Endothelial cell of umbilical vein (primary cell): ENCODE measurements around the gene ZMIZ1. TPM values are rescaled to one million over a fixed set of nuclear protein-coding genes. Genes with fewer than 3 reads are reported as not detected.

Experiments
- BruUV-seq: library from RNA; stranded (reverse); fragments of 400-500 nt; replicated peaks from 2 replicates; lab custom pipeline; 2021; lab: Mats Ljungman, UMichigan
- CTCF ChIA-PET: fragments of 300-600, 350-600 bp; sonication (Branson Sonifier 250); formaldehyde crosslinking; loops from one replicate; lab custom pipeline; 2021; ENCODE audit warnings: antibody characterized with exemption, inconsistent platforms; lab: Charles Lee
- POLR2A ChIA-PET: fragments of 300-600, 350-600 bp; sonication (Branson Sonifier 250); formaldehyde crosslinking; loops from one replicate; lab custom pipeline; 2021; ENCODE audit warnings: antibody characterized with exemption, inconsistent platforms; lab: Charles Lee
- DNase-seq: peaks from one replicate; pipeline ENCODE4 v3.0.0-alpha.2; 2011; ENCODE audit warnings: low read depth, low spot score
- FAIRE-seq: peaks from 2 replicates; lab custom pipeline; 2011; peaks lifted over from hg19 to GRCh38; lab: Jason Lieb, UNC
- H2AFZ ChIP-seq: 2 replicates; pipeline ENCODE4 v1.6.0; 2012; ENCODE audit warnings: low read depth, low read length, control low read depth, inconsistent platforms
- H3K27ac ChIP-seq: 2 replicates; pipeline ENCODE4 v1.5.1; 2011; ENCODE audit warnings: low read depth, mild to moderate bottlenecking, control low read depth, low read length, moderate library complexity; ENCODE audit not compliant: insufficient read depth
- H3K27me3 ChIP-seq, 2 experiments: 2 replicates each; pipeline versions ENCODE4 v1.6.0 to v1.6.1; 2011; ENCODE audit warnings: low read length in 2 of 2, mixed read lengths in 1 of 2; ENCODE audit not compliant: control insufficient read depth in 2 of 2, insufficient read depth in 2 of 2
- H3K36me3 ChIP-seq, 2 experiments: 2 replicates in 1 of 2; 3 replicates in 1 of 2; pipeline ENCODE4 v1.5.1; 2011; ENCODE audit warnings: low read length in 2 of 2, mild to moderate bottlenecking in 1 of 2, moderate library complexity in 1 of 2; ENCODE audit not compliant: control insufficient read depth in 2 of 2, insufficient read depth in 2 of 2; ENCODE audit errors: extremely low read depth in 1 of 2
- H3K4me1 ChIP-seq: 3 replicates; pipeline ENCODE4 v1.5.1; 2011; ENCODE audit warnings: mild to moderate bottlenecking, low read length; ENCODE audit not compliant: control insufficient read depth, insufficient read depth; ENCODE audit errors: extremely low read depth
- H3K4me2 ChIP-seq: 2 replicates; pipeline ENCODE4 v1.6.1; 2011; ENCODE audit warnings: low read length, control low read depth, mixed read lengths; ENCODE audit not compliant: insufficient read depth
- H3K4me3 ChIP-seq, 3 experiments: fragments of 200-600 bp in 1 of 3; sonication (generic), shearing (Covaris generic) in 1 of 3; replicated peaks in 1 of 3; 2 replicates each; pipeline ENCODE4 v1.5.1; 2011 to 2016; ENCODE audit warnings: control low read depth in 3 of 3, low read length in 3 of 3, mild to moderate bottlenecking in 2 of 3, inconsistent platforms in 1 of 3, low read depth in 1 of 3, moderate library complexity in 1 of 3; ENCODE audit not compliant: insufficient read depth in 1 of 3
- H3K79me2 ChIP-seq: 2 replicates; pipeline ENCODE4 v1.6.0; 2012; ENCODE audit warnings: low read length, inconsistent platforms; ENCODE audit not compliant: control insufficient read depth, insufficient read depth
- H3K9ac ChIP-seq: replicated peaks from 2 replicates; pipeline ENCODE3; 2011; ENCODE audit warnings: low read length, control low read depth; ENCODE audit not compliant: insufficient read depth; ENCODE audit errors: extremely low read depth
- H3K9me1 ChIP-seq: replicated peaks from 3 replicates; pipeline ENCODE4 v1.6.0; 2011; ENCODE audit warnings: mild to moderate bottlenecking, low read length; ENCODE audit not compliant: control insufficient read depth, insufficient read depth; ENCODE audit errors: extremely low read depth
- H3K9me3 ChIP-seq: replicated peaks from 2 replicates; pipeline ENCODE4 v1.5.1; 2012; ENCODE audit warnings: low read length, inconsistent platforms; ENCODE audit not compliant: control insufficient read depth, insufficient read depth
- H4K20me1 ChIP-seq: replicated peaks from 2 replicates; pipeline ENCODE3; 2011; ENCODE audit warnings: mild to moderate bottlenecking, low read length; ENCODE audit not compliant: control insufficient read depth, insufficient read depth; ENCODE audit errors: extremely low read depth
- EZH2 ChIP-seq: IDR thresholded peaks from 2 replicates; pipeline ENCODE4 v1.6.1; 2012; ENCODE audit warnings: borderline replicate concordance, low read depth, mild to moderate bottlenecking, moderate library complexity, low read length, inconsistent platforms; ENCODE audit not compliant: severe bottlenecking
- FOS ChIP-seq: IDR thresholded peaks from 2 replicates; pipeline ENCODE4 v1.6.1; 2011; ENCODE audit warnings: mild to moderate bottlenecking, low read length, moderate library complexity, borderline replicate concordance; ENCODE audit not compliant: insufficient read depth
- GATA2 ChIP-seq: IDR thresholded peaks from 2 replicates; pipeline ENCODE4 v1.7.0; 2011; ENCODE audit warnings: low read depth, mild to moderate bottlenecking, moderate library complexity, mixed read lengths, low read length; ENCODE audit not compliant: insufficient read length, insufficient read depth
- JUN ChIP-seq: IDR thresholded peaks from 2 replicates; pipeline ENCODE4 v1.6.1; 2011; ENCODE audit warnings: borderline replicate concordance, low read depth; ENCODE audit not compliant: insufficient read length, insufficient read depth
- MYC ChIP-seq: IDR thresholded peaks from one replicate; pipeline ENCODE4 v1.6.1; 2011; ENCODE audit warnings: mild to moderate bottlenecking, low read depth, low read length
- POLR2A ChIP-seq: IDR thresholded peaks from 2 replicates; pipeline ENCODE4 v1.6.1; 2012; ENCODE audit warnings: low read depth, mild to moderate bottlenecking, control low read depth, low read length
- POLR2AphosphoS5 ChIP-seq: IDR thresholded peaks from 2 replicates; pipeline ENCODE4 v1.6.1; 2012; ENCODE audit warnings: low read depth, mild to moderate bottlenecking, control low read depth, low read length, moderate library complexity; ENCODE audit not compliant: insufficient read depth
- dilution Hi-C: fragments of 300-500 bp; cut with MboI; formaldehyde crosslinking; loops from one replicate; pipeline ENCODE4 v1.15.0; 2019; ENCODE audit warnings: low sequenced_read_pairs; ENCODE audit not compliant: extremely low pct_ligation_motif_present
- intact Hi-C: fragments of 100-400 bp; cut with micrococcal nuclease; formaldehyde crosslinking; loops from one replicate; pipeline ENCODE4 v1.10.0; 2022
- polyA plus RNA-seq, 4 experiments: library from polyadenylated mRNA; depleted of rRNA in 3 of 4; stranded (reverse) in 3 of 4; unstranded in 1 of 4; fragments of >200 nt; gene quantifications; 2 replicates each; pipeline versions ENCODE4 v1.2.1 to v1.2.3, GENCODE V29; 2011 to 2012; ENCODE audit warnings: missing spikeins in 1 of 4
- total RNA-seq: library from RNA; stranded (reverse); gene quantifications from 2 replicates; pipeline ENCODE4 v1.2.3, GENCODE V29; 2021
- TF ChIP-seq, protein P1 (sequence below): IDR thresholded peaks from 2 replicates; pipeline ENCODE4 v1.6.1; 2011; ENCODE audit not compliant: insufficient read depth, insufficient read length
- TF ChIP-seq, protein P2 (sequence below), 2 donors: IDR thresholded peaks; 1 replicate in 1 of 2; 2 replicates in 1 of 2; pipeline ENCODE4 v1.5.1; 2011; ENCODE audit warnings: low read length in 2 of 2, mild to moderate bottlenecking in 2 of 2, moderate library complexity in 2 of 2, control low read depth in 1 of 2, inconsistent platforms in 1 of 2, low read depth in 1 of 2; ENCODE audit not compliant: insufficient read depth in 1 of 2; ENCODE audit errors: extremely low read depth in 1 of 2

The ZMIZ1 gene
- total and polyA plus RNA-seq, 2 donors (not counting 3 experiments of a cell fraction or from before 2014, with no cell fraction given) = 12.5 to 46.7 TPM

DNA sequence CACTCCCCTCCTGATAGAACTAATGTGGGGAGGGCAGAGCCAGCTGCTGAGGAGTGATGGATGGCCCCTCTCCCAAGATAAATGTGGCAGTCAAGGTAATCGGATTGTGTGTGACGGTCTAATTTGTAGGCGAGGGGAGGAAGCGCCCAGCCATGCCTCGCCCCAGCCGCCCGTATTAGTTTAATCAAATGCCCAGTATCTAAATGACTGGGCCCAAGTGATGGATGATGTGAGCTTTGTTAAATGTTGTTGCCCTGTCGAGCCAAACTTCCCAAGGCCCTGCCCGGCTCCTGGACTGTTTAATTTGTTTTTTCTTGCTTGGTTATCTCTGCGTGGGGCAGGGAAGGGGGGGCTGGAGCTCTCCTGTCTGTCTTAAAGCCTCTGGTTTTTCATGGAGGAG lies 190.1 kb downstream of the ZMIZ1 start:
- FAIRE-seq (no peak), DNase-seq (no peak)
- Histone ChIP-seq H3K4me2 (no peak overlapping the region), H3K9me1 (no peaks in the 10 kb centered on the region), H3K79me2 (peaks cover 14% of the 10 kb centered on the region), H4K20me1 (no peaks in the 10 kb centered on the region), H3K4me3 (no peak overlapping the region), H3K9ac (no peak overlapping the region), H3K27ac (no peak overlapping the region), H3K27me3 (no peaks in the 10 kb centered on the region), H3K36me3 (peaks cover 0 to 9% of the 10 kb centered on the region in 2 experiments), H3K9me3 (no peaks in the 10 kb centered on the region), H3K4me1 (no peaks in the 10 kb centered on the region), H2AFZ (no peak overlapping the region)
- BruUV-seq = no TSS peak
- ChIA-PET CTCF (no interaction called here), POLR2A (no interaction called here)
- intact Hi-C loops (no loop called here), dilution Hi-C loops (no loop called here)
- no peak for TF ChIP-seq JUN
- no peak for TF ChIP-seq POLR2AphosphoS5
- no peak for TF ChIP-seq GATA2
- TF ChIP-seq, protein P1, sequence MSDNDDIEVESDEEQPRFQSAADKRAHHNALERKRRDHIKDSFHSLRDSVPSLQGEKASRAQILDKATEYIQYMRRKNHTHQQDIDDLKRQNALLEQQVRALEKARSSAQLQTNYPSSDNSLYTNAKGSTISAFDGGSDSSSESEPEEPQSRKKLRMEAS = no peak
- no peak for TF ChIP-seq POLR2A
- TF ChIP-seq FOS = no peak
- no peak for TF ChIP-seq EZH2
- TF ChIP-seq, protein P2, sequence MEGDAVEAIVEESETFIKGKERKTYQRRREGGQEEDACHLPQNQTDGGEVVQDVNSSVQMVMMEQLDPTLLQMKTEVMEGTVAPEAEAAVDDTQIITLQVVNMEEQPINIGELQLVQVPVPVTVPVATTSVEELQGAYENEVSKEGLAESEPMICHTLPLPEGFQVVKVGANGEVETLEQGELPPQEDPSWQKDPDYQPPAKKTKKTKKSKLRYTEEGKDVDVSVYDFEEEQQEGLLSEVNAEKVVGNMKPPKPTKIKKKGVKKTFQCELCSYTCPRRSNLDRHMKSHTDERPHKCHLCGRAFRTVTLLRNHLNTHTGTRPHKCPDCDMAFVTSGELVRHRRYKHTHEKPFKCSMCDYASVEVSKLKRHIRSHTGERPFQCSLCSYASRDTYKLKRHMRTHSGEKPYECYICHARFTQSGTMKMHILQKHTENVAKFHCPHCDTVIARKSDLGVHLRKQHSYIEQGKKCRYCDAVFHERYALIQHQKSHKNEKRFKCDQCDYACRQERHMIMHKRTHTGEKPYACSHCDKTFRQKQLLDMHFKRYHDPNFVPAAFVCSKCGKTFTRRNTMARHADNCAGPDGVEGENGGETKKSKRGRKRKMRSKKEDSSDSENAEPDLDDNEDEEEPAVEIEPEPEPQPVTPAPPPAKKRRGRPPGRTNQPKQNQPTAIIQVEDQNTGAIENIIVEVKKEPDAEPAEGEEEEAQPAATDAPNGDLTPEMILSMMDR (IDR thresholded peaks at IDR 0.05; ENCODE audit: extremely low read depth in 1 of 2, insufficient read depth in 1 of 2, low read depth in 1 of 2, low read length in 2 of 2) = no peak
- no peak for TF ChIP-seq MYC
